HG02763 (cell line): ENCODE measurements around the gene RAD21L1.
"Not testable (repeated sequence)": the region's sequence is repeated elsewhere in the genome, so short reads cannot be mapped to it uniquely, and the experiment has no call there.

Source experiments
- ATAC-seq: cut with Tn5 transposase; IDR thresholded peaks from one replicate; pipeline ENCODE4 v1.9.1; 2021; ENCODE audit warnings: mild to moderate bottlenecking, moderate library complexity; ENCODE audit not compliant: unreplicated experiment

Gene RAD21L1

DNA sequence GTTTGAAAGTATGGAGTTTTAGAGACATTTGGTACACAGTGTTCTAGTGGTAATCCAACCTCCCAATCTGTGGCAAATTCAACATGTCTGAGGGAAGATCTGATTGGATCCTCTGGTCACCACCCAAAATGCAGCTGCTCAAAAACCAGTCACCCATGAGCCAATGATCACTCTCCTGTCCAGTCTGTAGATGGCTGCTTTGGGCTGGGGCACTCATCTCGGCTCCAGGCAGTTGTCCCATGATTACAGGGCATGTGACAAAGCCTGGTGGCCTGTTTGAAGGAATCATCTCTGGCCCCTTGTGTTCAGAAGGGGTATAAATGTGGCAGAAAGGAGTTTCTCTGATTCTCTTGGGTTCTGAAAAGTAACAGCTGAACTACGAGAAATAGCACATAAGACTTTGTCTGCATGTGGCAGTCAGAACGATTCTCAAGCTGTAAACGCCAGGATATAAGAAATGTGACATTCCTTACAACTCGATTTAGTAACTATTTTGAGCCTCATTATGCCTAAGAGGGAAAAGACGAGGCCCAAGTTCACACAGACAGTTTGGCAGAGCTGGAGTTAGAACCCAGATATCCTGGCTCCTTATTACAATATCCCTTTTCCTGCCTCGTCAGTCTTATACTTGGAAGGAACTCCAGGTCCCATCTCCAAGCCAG lies 26.5 kb upstream of the RAD21L1 start:
- no peak for ATAC-seq

GRCh38 chr20:1199964-1200363 lies 25.9 kb upstream of the RAD21L1 start:
- no peak for ATAC-seq

- ATAC-seq, result no peak
These were observed 22.9 kb upstream of the RAD21L1 start, which contains the start of gene C20orf202 for GRCh38 chr20:1202762-1203504. TSS of gene C20orf202 (plus strand) at chr20:1203454. CDS start at chr20:1203586, 132 bp downstream.

DNA sequence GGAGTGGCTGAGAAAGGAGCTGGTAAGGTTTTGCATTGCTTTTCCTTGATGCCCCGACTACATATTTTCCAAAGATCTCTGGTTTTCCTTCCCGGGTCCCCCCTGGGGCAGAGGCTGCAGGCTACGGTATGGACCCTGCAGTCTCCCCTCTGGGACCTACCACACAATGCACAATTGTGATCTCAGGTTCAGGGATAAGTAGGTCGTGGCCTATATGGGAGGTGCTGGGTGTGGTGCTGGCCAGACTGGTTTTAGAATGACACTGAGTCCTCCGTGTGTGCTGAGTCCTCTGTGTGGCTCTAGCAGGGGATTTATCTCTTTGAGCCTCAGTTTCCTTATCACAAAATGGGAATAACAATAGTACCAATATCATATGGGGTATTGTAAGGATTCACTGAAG lies 22.2 kb upstream of the RAD21L1 start:
- ATAC-seq, result no peak

DNA sequence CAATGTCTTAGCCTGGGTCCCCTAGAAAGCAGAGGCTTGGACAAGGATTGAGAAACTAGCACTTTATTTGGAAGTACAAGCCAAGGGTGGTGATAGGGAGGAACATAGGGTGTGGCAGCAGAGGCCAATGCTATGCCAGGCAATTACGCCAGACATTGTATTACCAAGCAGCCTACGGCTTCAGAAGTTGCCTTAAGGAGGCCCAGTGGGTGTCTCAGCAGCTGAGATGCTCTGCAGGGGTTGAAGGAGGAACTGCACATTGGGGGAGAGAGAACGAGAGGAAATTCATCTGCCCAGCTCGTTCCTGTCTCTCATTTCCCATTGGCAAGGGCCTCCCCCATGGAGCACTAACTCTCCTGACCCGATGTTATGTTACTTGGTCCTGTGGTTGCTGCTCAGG lies 21.7 kb upstream of the RAD21L1 start:
- no peak for ATAC-seq

DNA sequence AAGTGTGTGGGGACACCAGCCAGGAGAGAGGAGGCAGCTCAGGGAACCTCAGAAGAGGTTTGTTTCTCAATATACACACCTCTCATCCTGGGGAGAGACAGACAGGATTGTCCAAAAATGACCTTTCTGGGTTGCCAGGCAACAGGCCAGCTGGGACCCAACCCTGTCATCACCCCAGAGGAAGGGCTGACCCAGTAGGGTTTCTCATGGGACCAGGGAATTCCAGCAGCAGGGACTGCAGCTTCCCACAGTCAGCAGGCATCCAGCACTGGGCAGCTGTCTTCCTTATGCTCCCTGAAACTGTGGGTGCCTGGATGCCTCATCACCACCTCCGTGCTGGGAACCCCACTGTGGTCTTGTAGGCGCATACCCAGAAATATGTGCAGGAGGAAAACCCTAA lies 21.3 kb upstream of the RAD21L1 start:
- ATAC-seq, result no peak

DNA sequence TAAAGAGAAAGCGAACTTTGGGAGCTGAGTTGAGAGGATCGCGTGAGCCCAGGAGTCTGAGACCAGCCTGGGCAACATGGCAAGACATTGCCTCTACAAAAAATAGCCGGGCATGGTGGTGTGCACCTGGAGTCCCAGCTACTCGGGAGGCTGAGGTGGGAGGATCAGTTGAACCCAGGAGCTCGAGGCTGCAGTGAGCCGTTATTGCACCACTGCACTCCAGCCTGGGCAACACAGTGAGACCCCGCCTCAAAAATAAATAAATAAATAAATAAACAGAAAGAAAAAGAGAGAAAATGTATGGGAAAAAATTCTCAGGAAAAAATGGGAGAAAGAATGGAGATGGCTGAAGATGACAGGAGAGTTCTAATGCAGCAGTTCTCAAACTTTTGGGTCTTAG lies 20.0 kb upstream of the RAD21L1 start:
- no peak for ATAC-seq

- no peak for ATAC-seq
These were observed 19.3 kb upstream of the RAD21L1 start for GRCh38 chr20:1206366-1207148.

DNA sequence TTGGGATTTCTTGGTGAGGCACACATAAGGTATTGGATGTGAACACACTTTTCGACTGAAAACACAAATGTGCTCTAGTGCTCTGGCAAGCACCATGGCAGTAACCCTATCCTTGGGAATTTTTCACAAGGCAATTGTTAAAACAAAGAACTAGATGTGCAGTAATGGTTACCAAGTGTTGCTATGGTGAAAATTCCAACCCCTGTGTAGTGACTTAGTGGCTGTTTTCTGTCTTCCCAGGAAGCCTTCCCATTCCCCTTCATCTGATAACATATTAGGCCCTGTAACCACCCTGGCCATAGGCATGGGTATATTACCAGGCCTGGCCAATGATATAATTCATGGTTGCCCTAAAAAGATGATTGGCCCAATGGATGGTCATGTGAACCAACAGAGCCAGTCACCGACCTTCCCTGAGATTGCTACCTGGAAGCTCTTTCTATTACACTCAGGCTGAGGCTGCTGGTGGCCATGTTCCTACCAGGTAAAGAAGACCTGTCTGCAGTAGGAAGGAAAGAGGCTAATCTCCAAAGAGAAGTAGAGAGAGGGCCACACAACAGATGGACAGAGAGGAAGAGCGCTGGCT lies 18.5 kb upstream of the RAD21L1 start:
- ATAC-seq, result no peak

- no peak for ATAC-seq
These were observed 16.1 kb upstream of the RAD21L1 start for GRCh38 chr20:1209447-1210387.

DNA sequence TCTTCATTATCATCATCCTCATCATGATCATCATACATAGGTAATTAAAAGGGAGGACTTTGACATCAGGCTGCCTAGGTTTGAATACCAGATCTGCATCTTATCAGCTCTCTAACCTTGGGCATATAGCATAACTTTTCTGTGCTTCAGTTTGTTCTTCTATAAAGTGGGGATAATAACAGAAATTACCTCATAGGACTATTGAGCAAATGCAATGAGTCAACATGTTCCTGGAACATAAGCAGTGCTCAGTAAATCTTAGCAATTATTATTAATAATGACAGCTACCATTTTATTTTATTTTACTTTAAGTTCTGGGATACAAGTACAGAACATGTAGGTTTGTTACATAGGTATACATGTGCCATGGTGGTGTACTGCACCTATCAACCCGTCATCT lies 15.3 kb upstream of the RAD21L1 start:
- ATAC-seq, result no peak

- ATAC-seq, result no peak
These were observed 13.8 kb upstream of the RAD21L1 start for GRCh38 chr20:1212023-1212422.

- ATAC-seq, result no peak
These were observed 13.0 kb upstream of the RAD21L1 start for GRCh38 chr20:1212607-1213396.

GRCh38 chr20:1214838-1215261 lies 11.0 kb upstream of the RAD21L1 start:
- no peak for ATAC-seq

GRCh38 chr20:1215386-1216170 lies 10.3 kb upstream of the RAD21L1 start:
- ATAC-seq, result no peak

DNA sequence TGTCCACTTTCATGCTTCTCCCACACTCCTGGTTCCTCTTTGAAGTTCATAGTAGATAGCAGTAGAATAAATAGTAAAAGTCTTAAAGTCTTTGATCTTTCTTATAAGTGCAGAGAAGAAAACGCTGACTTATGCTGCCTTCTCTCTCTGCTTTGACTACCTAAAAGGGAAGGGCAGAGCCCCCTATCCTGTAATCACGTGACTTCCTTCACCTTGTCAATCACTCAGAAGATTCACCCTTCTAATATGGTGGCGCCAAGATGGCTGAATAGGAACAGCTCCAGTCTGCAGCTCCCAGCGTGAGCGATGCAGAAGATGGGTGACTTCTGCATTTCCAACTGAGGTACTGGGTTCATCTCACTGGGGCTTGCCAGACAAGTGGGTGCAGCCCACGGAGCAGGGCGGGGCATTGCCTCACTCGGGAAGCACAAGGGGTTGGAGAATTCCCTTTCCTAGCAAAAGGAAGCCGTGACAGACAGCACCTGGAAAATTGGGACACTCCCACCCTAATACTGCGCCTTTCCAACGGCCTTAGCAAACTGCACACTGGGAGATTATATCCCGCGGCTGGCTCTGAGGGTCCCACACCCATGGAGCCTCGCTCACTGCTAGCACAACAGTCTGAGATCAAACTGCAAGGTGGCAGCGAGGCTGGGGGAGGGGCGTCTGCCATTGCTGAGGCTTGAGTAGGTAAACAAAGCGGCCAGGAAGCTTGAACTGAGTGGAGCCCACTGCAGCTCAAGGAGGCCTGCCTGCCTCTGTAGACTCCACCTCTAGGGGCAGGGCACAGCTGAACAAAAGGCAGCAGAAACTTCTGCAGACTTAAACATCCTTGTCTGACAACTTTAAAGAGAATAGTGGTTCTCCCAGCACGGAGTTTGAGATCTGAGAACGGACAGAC lies 9.1 kb upstream of the RAD21L1 start:
- ATAC-seq, result not testable (repeated sequence)

DNA sequence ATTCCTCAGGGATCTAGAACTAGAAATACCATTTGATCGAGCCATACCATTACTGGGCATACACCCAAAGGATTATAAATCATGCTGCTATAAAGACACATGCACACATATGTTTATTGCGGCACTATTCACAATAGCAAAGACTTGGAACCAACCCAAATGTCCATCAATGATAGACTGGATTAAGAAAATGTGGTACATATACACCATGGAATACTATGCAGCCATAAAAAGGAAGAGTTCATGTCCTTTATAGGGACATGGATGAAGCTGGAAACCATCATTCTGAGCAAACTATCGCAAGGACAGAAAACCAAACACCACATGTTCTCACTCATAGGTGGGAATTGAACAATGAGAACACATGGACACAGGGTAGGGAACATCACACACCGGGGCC lies 3.1 kb upstream of the RAD21L1 start:
- not testable (repeated sequence) for ATAC-seq
